Measurements from ENCODE around the gene ZDHHC22. TPM values are rescaled to one million over a fixed set of nuclear protein-coding genes. Genes with fewer than 3 reads are reported as not detected.

The ZDHHC22 gene
- total and polyA plus RNA-seq, 2 of the 13 experiments (the other 11 are each of a cell fraction or from before 2014, with no cell fraction given): not detected

DNA sequence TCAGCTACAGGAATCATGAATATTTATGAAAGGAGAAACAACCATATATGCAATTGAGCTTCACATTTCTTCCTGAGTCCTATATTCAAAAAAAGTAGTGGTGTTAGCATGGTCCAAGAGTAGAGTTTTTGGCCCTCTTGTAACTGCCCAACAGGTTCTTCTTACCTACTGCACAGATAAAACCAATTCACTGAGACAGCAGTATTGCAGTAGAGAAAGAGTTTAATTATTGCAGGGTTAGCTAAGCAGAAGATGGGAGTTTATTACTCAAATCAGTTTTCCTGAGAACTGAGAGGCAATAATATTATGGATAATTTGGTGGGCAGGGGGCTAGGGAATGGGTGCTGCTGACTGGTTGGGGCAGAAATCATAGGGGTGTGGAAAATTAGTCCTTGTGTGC lies 50.1 kb downstream of the ZDHHC22 start:
- in situ Hi-C loops (cut with HindIII; ENCODE audit: extremely low pct_ligation_motif_present, low pct_unique_long_range_greater_than_20kb): no loop called here
- BruUV-seq (replicated peaks): no TSS peak
- Histone ChIP-seq H3K36me3 (replicated peaks in 1 of 2; ENCODE audit: control insufficient read depth in 1 of 2, insufficient read depth in 2 of 2, low read length in 2 of 2) (no peaks in the 10 kb centered on the region), H3K79me2 (ENCODE audit: insufficient read depth, low read length) (no peaks in the 10 kb centered on the region), H3K27ac (ENCODE audit: extremely low read length, insufficient read depth, low read length) (no peak overlapping the region), H2AFZ (ENCODE audit: low read length) (no peak overlapping the region), H4K20me1 (ENCODE audit: insufficient read depth, low read length) (no peaks in the 10 kb centered on the region), H3K4me3 (replicated peaks in 1 of 3; ENCODE audit: insufficient read depth in 1 of 3, low read depth in 2 of 3, low read length in 3 of 3) (no peak overlapping the region), H3K9me3 (ENCODE audit: low read length) (peaks cover 15% of the 10 kb centered on the region), H3K4me2 (ENCODE audit: low read depth, low read length) (no peak overlapping the region), H3K4me1 (ENCODE audit: insufficient read depth, low read length) (peaks cover 10% of the 10 kb centered on the region), H3K9ac (ENCODE audit: insufficient read depth, low read depth, low read length) (no peak overlapping the region), H3K27me3 (ENCODE audit: control insufficient read depth in 1 of 2, insufficient read depth in 2 of 2, low read length in 2 of 2) (no peaks in the 10 kb centered on the region)
- CTCF ChIA-PET (ENCODE audit: low intra/inter-chr PET ratio, low total read pairs): no interaction called here
- intact Hi-C loops (cut with micrococcal nuclease; ENCODE audit: unreplicated experiment): no loop called here
- no peak for ATAC-seq
- POLR2A ChIA-PET: no interaction called here
- FAIRE-seq: no peak
- TF ChIP-seq STAG1 (CRISPR knock-in tag; IDR thresholded peaks at IDR 0.05) (no peak), ZNF782 (CRISPR knock-in tag; IDR thresholded peaks at IDR 0.05; ENCODE audit: borderline replicate concordance) (no peak), ZNF292 (CRISPR knock-in tag; IDR thresholded peaks at IDR 0.05; ENCODE audit: borderline replicate concordance, low read depth) (no peak), KLF9 (CRISPR knock-in tag; IDR thresholded peaks at IDR 0.05; ENCODE audit: low read depth) (no peak), HDAC2 (CRISPR knock-in tag; IDR thresholded peaks at IDR 0.05) (no peak), HNF4G (IDR thresholded peaks at IDR 0.05; ENCODE audit: borderline replicate concordance, low read depth, low read length) (no peak), HNF4G (CRISPR knock-in tag; IDR thresholded peaks at IDR 0.05; ENCODE audit: borderline replicate concordance, low read depth) (no peak), SCMH1 (CRISPR knock-in tag; IDR thresholded peaks at IDR 0.05; ENCODE audit: borderline replicate concordance) (no peak), HNF4A (CRISPR knock-in tag; IDR thresholded peaks at IDR 0.05) (no peak)
- TF ChIP-seq, protein P1, sequence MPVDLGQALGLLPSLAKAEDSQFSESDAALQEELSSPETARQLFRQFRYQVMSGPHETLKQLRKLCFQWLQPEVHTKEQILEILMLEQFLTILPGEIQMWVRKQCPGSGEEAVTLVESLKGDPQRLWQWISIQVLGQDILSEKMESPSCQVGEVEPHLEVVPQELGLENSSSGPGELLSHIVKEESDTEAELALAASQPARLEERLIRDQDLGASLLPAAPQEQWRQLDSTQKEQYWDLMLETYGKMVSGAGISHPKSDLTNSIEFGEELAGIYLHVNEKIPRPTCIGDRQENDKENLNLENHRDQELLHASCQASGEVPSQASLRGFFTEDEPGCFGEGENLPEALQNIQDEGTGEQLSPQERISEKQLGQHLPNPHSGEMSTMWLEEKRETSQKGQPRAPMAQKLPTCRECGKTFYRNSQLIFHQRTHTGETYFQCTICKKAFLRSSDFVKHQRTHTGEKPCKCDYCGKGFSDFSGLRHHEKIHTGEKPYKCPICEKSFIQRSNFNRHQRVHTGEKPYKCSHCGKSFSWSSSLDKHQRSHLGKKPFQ (CRISPR knock-in tag; IDR thresholded peaks at IDR 0.05; ENCODE audit: insufficient replicate concordance): no peak
- TF ChIP-seq, protein P2, sequence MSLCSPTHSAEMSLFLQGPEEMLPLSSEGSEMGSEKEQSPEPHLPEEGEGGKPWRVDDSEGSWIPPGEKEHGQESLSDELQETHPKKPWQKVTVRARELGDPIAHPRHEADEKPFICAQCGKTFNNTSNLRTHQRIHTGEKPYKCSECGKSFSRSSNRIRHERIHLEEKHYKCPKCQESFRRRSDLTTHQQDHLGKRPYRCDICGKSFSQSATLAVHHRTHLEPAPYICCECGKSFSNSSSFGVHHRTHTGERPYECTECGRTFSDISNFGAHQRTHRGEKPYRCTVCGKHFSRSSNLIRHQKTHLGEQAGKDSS (CRISPR knock-in tag; IDR thresholded peaks at IDR 0.05; ENCODE audit: borderline replicate concordance, low read depth): no peak
- TF ChIP-seq, protein P3, sequence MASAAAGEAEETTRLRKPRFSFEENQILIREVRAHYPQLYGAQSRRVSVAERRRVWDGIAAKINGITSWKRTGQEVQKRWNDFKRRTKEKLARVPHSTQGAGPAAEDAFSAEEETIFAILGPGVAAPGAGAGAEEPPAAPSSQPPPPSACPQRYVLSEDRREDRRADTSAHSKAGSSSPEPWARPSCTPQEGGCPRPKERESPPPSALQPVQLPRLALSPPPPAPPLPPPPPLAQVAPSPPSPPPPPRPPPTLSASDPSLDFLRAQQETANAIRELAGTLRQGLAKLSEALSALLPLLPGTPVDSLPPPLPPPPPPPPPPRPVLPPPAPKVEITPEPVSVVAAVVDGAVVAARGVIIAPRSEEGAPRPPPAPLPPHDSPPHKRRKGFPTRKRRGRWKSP (CRISPR knock-in tag; IDR thresholded peaks at IDR 0.05): no peak
- TF ChIP-seq, protein P4, sequence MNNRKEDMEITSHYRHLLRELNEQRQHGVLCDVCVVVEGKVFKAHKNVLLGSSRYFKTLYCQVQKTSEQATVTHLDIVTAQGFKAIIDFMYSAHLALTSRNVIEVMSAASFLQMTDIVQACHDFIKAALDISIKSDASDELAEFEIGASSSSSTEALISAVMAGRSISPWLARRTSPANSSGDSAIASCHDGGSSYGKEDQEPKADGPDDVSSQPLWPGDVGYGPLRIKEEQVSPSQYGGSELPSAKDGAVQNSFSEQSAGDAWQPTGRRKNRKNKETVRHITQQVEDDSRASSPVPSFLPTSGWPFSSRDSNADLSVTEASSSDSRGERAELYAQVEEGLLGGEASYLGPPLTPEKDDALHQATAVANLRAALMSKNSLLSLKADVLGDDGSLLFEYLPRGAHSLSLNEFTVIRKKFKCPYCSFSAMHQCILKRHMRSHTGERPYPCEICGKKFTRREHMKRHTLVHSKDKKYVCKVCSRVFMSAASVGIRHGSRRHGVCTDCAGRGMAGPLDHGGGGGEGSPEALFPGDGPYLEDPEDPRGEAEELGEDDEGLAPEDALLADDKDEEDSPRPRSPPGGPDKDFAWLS (CRISPR knock-in tag; IDR thresholded peaks at IDR 0.05; ENCODE audit: borderline replicate concordance): no peak
- TF ChIP-seq, protein P5, sequence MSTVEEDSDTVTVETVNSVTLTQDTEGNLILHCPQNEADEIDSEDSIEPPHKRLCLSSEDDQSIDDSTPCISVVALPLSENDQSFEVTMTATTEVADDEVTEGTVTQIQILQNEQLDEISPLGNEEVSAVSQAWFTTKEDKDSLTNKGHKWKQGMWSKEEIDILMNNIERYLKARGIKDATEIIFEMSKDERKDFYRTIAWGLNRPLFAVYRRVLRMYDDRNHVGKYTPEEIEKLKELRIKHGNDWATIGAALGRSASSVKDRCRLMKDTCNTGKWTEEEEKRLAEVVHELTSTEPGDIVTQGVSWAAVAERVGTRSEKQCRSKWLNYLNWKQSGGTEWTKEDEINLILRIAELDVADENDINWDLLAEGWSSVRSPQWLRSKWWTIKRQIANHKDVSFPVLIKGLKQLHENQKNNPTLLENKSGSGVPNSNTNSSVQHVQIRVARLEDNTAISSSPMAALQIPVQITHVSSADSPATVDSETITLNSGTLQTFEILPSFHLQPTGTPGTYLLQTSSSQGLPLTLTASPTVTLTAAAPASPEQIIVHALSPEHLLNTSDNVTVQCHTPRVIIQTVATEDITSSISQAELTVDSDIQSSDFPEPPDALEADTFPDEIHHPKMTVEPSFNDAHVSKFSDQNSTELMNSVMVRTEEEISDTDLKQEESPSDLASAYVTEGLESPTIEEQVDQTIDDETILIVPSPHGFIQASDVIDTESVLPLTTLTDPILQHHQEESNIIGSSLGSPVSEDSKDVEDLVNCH (CRISPR knock-in tag; IDR thresholded peaks at IDR 0.05): no peak
- DNase-seq (ENCODE audit: low spot score): no peak

Data from HepG2 (cell line).